ENCODE data around the gene EPC2.

EPC2 gene

GRCh38 chr2:148643998-148644882 lies at the start of gene EPC2:
EPC2 (plus strand) TSS chr2:148644751; CDS start chr2:148645018, 267 bp downstream.
- H3K9ac ChIP-seq (ENCODE audit: low read length), result peak within 1 kb of the TSS; percentile 95
- H3K36me3 ChIP-seq (ENCODE audit: control insufficient read depth, insufficient read depth, low read length, severe bottlenecking), result no peaks in the 10 kb centered on the region
- peak; percentile 91 for DNase-seq (ENCODE audit: low read depth)
- no peaks in the 10 kb centered on the region for H3K9me3 ChIP-seq (ENCODE audit: control insufficient read depth, low read length)
- peaks cover 12% of the 10 kb centered on the region for H3K4me1 ChIP-seq (ENCODE audit: control insufficient read depth, insufficient read depth, low read length)
- peak within 1 kb of the TSS; percentile 94 for H3K4me3 ChIP-seq (ENCODE audit: low read length)
- peaks cover 23% of the 10 kb centered on the region for H3K27me3 ChIP-seq (replicated peaks; ENCODE audit: control insufficient read depth, insufficient read depth, low read length)

GRCh38 chr2:148596018-148596417 lies 48.5 kb upstream of the EPC2 start:
- no peaks in the 10 kb centered on the region for H3K36me3 ChIP-seq (ENCODE audit: control insufficient read depth, insufficient read depth, low read length, severe bottlenecking)
- H3K9ac ChIP-seq (ENCODE audit: low read length), result no peak overlapping the region
- DNase-seq (ENCODE audit: low read depth), result no peak
- peaks cover 7% of the 10 kb centered on the region for H3K4me1 ChIP-seq (ENCODE audit: control insufficient read depth, insufficient read depth, low read length)
- peaks cover 9% of the 10 kb centered on the region for H3K9me3 ChIP-seq (ENCODE audit: control insufficient read depth, low read length)
- H3K4me3 ChIP-seq (ENCODE audit: low read length), result no peak overlapping the region
- no peaks in the 10 kb centered on the region for H3K27me3 ChIP-seq (replicated peaks; ENCODE audit: control insufficient read depth, insufficient read depth, low read length)

GRCh38 chr2:148599109-148599991 lies 45.2 kb upstream of the EPC2 start:
- H3K4me3 ChIP-seq (ENCODE audit: low read length), result no peak overlapping the region
- H3K4me1 ChIP-seq (ENCODE audit: control insufficient read depth, insufficient read depth, low read length), result no peaks in the 10 kb centered on the region
- no peaks in the 10 kb centered on the region for H3K27me3 ChIP-seq (replicated peaks; ENCODE audit: control insufficient read depth, insufficient read depth, low read length)
- H3K36me3 ChIP-seq (ENCODE audit: control insufficient read depth, insufficient read depth, low read length, severe bottlenecking), result no peaks in the 10 kb centered on the region
- no peak overlapping the region for H3K9ac ChIP-seq (ENCODE audit: low read length)
- no peak for DNase-seq (ENCODE audit: low read depth)
- peaks cover 28% of the 10 kb centered on the region for H3K9me3 ChIP-seq (ENCODE audit: control insufficient read depth, low read length)

- Histone ChIP-seq H3K36me3 (ENCODE audit: control insufficient read depth, insufficient read depth, low read length, severe bottlenecking) (no peaks in the 10 kb centered on the region), H3K9me3 (ENCODE audit: control insufficient read depth, low read length) (peaks cover 28% of the 10 kb centered on the region), H3K27me3 (replicated peaks; ENCODE audit: control insufficient read depth, insufficient read depth, low read length) (peaks cover 4% of the 10 kb centered on the region), H3K4me1 (ENCODE audit: control insufficient read depth, insufficient read depth, low read length) (no peaks in the 10 kb centered on the region), H3K9ac (ENCODE audit: low read length) (no peak overlapping the region), H3K4me3 (ENCODE audit: low read length) (no peak overlapping the region)
- DNase-seq (ENCODE audit: low read depth), result no peak
Observed at GRCh38 chr2:148602885-148603561, 41.5 kb upstream of the EPC2 start.

GRCh38 chr2:148603562-148603920 lies 41.0 kb upstream of the EPC2 start:
- peaks cover 4% of the 10 kb centered on the region for H3K27me3 ChIP-seq (replicated peaks; ENCODE audit: control insufficient read depth, insufficient read depth, low read length)
- H3K36me3 ChIP-seq (ENCODE audit: control insufficient read depth, insufficient read depth, low read length, severe bottlenecking), result no peaks in the 10 kb centered on the region
- no peak overlapping the region for H3K4me3 ChIP-seq (ENCODE audit: low read length)
- H3K4me1 ChIP-seq (ENCODE audit: control insufficient read depth, insufficient read depth, low read length), result no peaks in the 10 kb centered on the region
- DNase-seq (ENCODE audit: low read depth), result no peak
- H3K9me3 ChIP-seq (ENCODE audit: control insufficient read depth, low read length), result peaks cover 28% of the 10 kb centered on the region
- no peak overlapping the region for H3K9ac ChIP-seq (ENCODE audit: low read length)

GRCh38 chr2:148604927-148605326 lies 39.6 kb upstream of the EPC2 start:
- H3K4me3 ChIP-seq (ENCODE audit: low read length), result no peak overlapping the region

GRCh38 chr2:148607566-148607965 lies 37.0 kb upstream of the EPC2 start:
- H3K9me3 ChIP-seq (ENCODE audit: control insufficient read depth, low read length), result peaks cover 11% of the 10 kb centered on the region
- H3K9ac ChIP-seq (ENCODE audit: low read length), result no peak overlapping the region
- H3K4me3 ChIP-seq (ENCODE audit: low read length), result no peak overlapping the region
- peaks cover 4% of the 10 kb centered on the region for H3K27me3 ChIP-seq (replicated peaks; ENCODE audit: control insufficient read depth, insufficient read depth, low read length)
- H3K36me3 ChIP-seq (ENCODE audit: control insufficient read depth, insufficient read depth, low read length, severe bottlenecking), result no peaks in the 10 kb centered on the region
- H3K4me1 ChIP-seq (ENCODE audit: control insufficient read depth, insufficient read depth, low read length), result no peaks in the 10 kb centered on the region
- no peak for DNase-seq (ENCODE audit: low read depth)

More at GRCh38 chr2:148604927-148605326, 39.6 kb upstream of the EPC2 start:
- H3K9me3 ChIP-seq (ENCODE audit: control insufficient read depth, low read length), result peaks cover 28% of the 10 kb centered on the region
- no peaks in the 10 kb centered on the region for H3K36me3 ChIP-seq (ENCODE audit: control insufficient read depth, insufficient read depth, low read length, severe bottlenecking)
- H3K4me1 ChIP-seq (ENCODE audit: control insufficient read depth, insufficient read depth, low read length), result no peaks in the 10 kb centered on the region
- peaks cover 4% of the 10 kb centered on the region for H3K27me3 ChIP-seq (replicated peaks; ENCODE audit: control insufficient read depth, insufficient read depth, low read length)
- DNase-seq (ENCODE audit: low read depth), result no peak
- H3K9ac ChIP-seq (ENCODE audit: low read length), result no peak overlapping the region

GRCh38 chr2:148613231-148614013 lies 31.1 kb upstream of the EPC2 start:
- Histone ChIP-seq H3K9ac (ENCODE audit: low read length) (no peak overlapping the region), H3K4me1 (ENCODE audit: control insufficient read depth, insufficient read depth, low read length) (peaks cover 9% of the 10 kb centered on the region)
- no peak for DNase-seq (ENCODE audit: low read depth)

GRCh38 chr2:148614014-148614321 lies 30.6 kb upstream of the EPC2 start:
- peaks cover 3% of the 10 kb centered on the region for H3K27me3 ChIP-seq (replicated peaks; ENCODE audit: control insufficient read depth, insufficient read depth, low read length)
- no peak for DNase-seq (ENCODE audit: low read depth)
- no peak overlapping the region for H3K4me3 ChIP-seq (ENCODE audit: low read length)
- H3K9me3 ChIP-seq (ENCODE audit: control insufficient read depth, low read length), result no peaks in the 10 kb centered on the region
- no peaks in the 10 kb centered on the region for H3K36me3 ChIP-seq (ENCODE audit: control insufficient read depth, insufficient read depth, low read length, severe bottlenecking)
- H3K9ac ChIP-seq (ENCODE audit: low read length), result no peak overlapping the region
- H3K4me1 ChIP-seq (ENCODE audit: control insufficient read depth, insufficient read depth, low read length), result peaks cover 9% of the 10 kb centered on the region

More at GRCh38 chr2:148613231-148614013, 31.1 kb upstream of the EPC2 start:
- Histone ChIP-seq H3K27me3 (replicated peaks; ENCODE audit: control insufficient read depth, insufficient read depth, low read length) (no peaks in the 10 kb centered on the region), H3K4me3 (ENCODE audit: low read length) (no peak overlapping the region), H3K9me3 (ENCODE audit: control insufficient read depth, low read length) (no peaks in the 10 kb centered on the region), H3K36me3 (ENCODE audit: control insufficient read depth, insufficient read depth, low read length, severe bottlenecking) (no peaks in the 10 kb centered on the region)

- Histone ChIP-seq H3K36me3 (ENCODE audit: control insufficient read depth, insufficient read depth, low read length, severe bottlenecking) (no peaks in the 10 kb centered on the region), H3K9me3 (ENCODE audit: control insufficient read depth, low read length) (no peaks in the 10 kb centered on the region), H3K9ac (ENCODE audit: low read length) (no peak overlapping the region), H3K4me1 (ENCODE audit: control insufficient read depth, insufficient read depth, low read length) (peaks cover 9% of the 10 kb centered on the region), H3K27me3 (replicated peaks; ENCODE audit: control insufficient read depth, insufficient read depth, low read length) (peaks cover 4% of the 10 kb centered on the region), H3K4me3 (ENCODE audit: low read length) (no peak overlapping the region)
- peak; percentile 60 for DNase-seq (ENCODE audit: low read depth)
Observed at GRCh38 chr2:148614322-148615049, 30.1 kb upstream of the EPC2 start.
